Measurements from ENCODE around the gene GALK2. TPM values are rescaled to one million over a fixed set of nuclear protein-coding genes. Genes with fewer than 3 reads are reported as not detected.

GALK2 gene
- total RNA-seq, 1 experiment from 2014 or later: 13.7 TPM

DNA sequence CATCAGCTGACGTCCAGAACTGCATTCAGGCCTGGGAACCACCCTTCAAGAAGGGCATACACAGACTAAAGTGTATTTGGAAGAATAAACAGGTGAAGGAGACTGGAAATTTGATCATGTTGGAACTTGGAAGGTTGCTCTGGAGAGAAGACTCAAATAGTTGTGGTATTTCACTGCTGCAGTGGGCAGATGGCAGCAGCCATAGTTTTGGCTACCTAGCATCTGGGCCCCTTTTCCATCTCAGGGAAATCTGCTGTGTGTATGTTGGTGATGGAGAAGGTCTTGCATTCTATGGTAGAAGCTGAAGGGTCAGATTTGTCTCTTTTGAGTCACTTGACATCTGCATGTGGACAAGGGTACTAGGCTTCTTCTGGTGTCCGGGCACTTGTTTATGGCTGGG is 138.6 kb downstream of the GALK2 start:
- no peak overlapping the region for H2AFZ ChIP-seq (ENCODE audit: low read length)
- H3K14ac ChIP-seq (ENCODE audit: insufficient read depth, low read length): no peak overlapping the region
- H4K8ac ChIP-seq (replicated peaks; ENCODE audit: insufficient read length, low read depth, low read length): no peak overlapping the region
- H3K23ac ChIP-seq (ENCODE audit: insufficient read length, low read depth, low read length): no peak overlapping the region
- no CpG with 5 or more reads among the region's 2 CpGs for whole genome bisulfite sequencing (ENCODE audit: extremely low coverage, insufficient read length, low lambda C conversion rate)
- no peak overlapping the region for H2AK5ac ChIP-seq (ENCODE audit: insufficient read length, low read length)
- no peak overlapping the region for H2BK120ac ChIP-seq (ENCODE audit: low read depth, low read length, poor library complexity, severe bottlenecking)
- no peak overlapping the region for H3K27ac ChIP-seq (ENCODE audit: insufficient read length, low read depth, low read length)
- H3K4me2 ChIP-seq (ENCODE audit: insufficient read depth, insufficient read length, low read length): no peak overlapping the region
- H3K4me1 ChIP-seq (ENCODE audit: insufficient read depth, low read length): no peaks in the 10 kb centered on the region
- H4K91ac ChIP-seq (ENCODE audit: insufficient read length, low read depth, low read length): no peak overlapping the region
- H3K56ac ChIP-seq (ENCODE audit: insufficient read length, low read depth, low read length): no peak overlapping the region
- H3K27me3 Mint-ChIP-seq (ENCODE audit: low read depth): no peaks in the 10 kb centered on the region
- H3K36me3 Mint-ChIP-seq (ENCODE audit: insufficient read depth in 1 of 3, low read depth in 3 of 3): peaks cover 0 to 3% (median 0%) of the 10 kb centered on the region in 3 experiments; a peak in 1 of 7 replicates
- H3K4me3 Mint-ChIP-seq: no peak overlapping the region
- TF ChIP-seq, protein P1, sequence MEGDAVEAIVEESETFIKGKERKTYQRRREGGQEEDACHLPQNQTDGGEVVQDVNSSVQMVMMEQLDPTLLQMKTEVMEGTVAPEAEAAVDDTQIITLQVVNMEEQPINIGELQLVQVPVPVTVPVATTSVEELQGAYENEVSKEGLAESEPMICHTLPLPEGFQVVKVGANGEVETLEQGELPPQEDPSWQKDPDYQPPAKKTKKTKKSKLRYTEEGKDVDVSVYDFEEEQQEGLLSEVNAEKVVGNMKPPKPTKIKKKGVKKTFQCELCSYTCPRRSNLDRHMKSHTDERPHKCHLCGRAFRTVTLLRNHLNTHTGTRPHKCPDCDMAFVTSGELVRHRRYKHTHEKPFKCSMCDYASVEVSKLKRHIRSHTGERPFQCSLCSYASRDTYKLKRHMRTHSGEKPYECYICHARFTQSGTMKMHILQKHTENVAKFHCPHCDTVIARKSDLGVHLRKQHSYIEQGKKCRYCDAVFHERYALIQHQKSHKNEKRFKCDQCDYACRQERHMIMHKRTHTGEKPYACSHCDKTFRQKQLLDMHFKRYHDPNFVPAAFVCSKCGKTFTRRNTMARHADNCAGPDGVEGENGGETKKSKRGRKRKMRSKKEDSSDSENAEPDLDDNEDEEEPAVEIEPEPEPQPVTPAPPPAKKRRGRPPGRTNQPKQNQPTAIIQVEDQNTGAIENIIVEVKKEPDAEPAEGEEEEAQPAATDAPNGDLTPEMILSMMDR (conservative IDR thresholded peaks at IDR 0.05): no peak
- no peak overlapping the region for H2BK5ac ChIP-seq (ENCODE audit: insufficient read length, low read length)
- no peaks in the 10 kb centered on the region for H3K79me1 ChIP-seq (ENCODE audit: insufficient read depth, low read depth, low read length, poor library complexity, severe bottlenecking)
- H3K27ac Mint-ChIP-seq: no peak overlapping the region
- H3K9ac ChIP-seq (ENCODE audit: extremely low read depth, insufficient read length, low read length): no peak overlapping the region
- no peak overlapping the region for H2BK15ac ChIP-seq (ENCODE audit: low read depth, low read length)
- no peak overlapping the region for H2BK20ac ChIP-seq (ENCODE audit: low read depth, low read length, poor library complexity, severe bottlenecking)
- no peak for DNase-seq
- peaks cover 0 to 3% of the 10 kb centered on the region in 2 experiments; a peak in 1 of 4 replicates for H3K4me1 Mint-ChIP-seq
- no peaks in the 10 kb centered on the region for H3K9me3 ChIP-seq (ENCODE audit: control insufficient read depth, low read depth, low read length)
- no peak overlapping the region for H3K18ac ChIP-seq (ENCODE audit: insufficient read length, low read depth, low read length)
- H3K27me3 ChIP-seq (ENCODE audit: insufficient read depth, low read length): no peaks in the 10 kb centered on the region
- H4K5ac ChIP-seq (ENCODE audit: insufficient read length, low read depth, low read length): no peak overlapping the region
- no peak overlapping the region for H3T11ph ChIP-seq (ENCODE audit: low read length)
- H4K20me1 ChIP-seq (ENCODE audit: control insufficient read depth, insufficient read depth, insufficient read length): no peaks in the 10 kb centered on the region
- H2BK12ac ChIP-seq (ENCODE audit: insufficient read length, low read depth, low read length): no peak overlapping the region
- no peak overlapping the region for H3K4ac ChIP-seq (ENCODE audit: low read depth, low read length)
- H3K79me2 ChIP-seq (ENCODE audit: insufficient read depth, low read length): no peaks in the 10 kb centered on the region
- H3K23me2 ChIP-seq (ENCODE audit: insufficient read length, low read depth, low read length, poor library complexity, severe bottlenecking): no peaks in the 10 kb centered on the region
- H3K9me3 Mint-ChIP-seq: no peaks in the 10 kb centered on the region
